ENCODE results near the gene IL17RA. TPM values are rescaled to one million over a fixed set of nuclear protein-coding genes. Genes with fewer than 3 reads are reported as not detected.

The IL17RA gene
- total and polyA plus RNA-seq, 8 donors: 3.2 to 19.1 (median 8.7) TPM

- Histone ChIP-seq H3K36me3 (no peaks in the 10 kb centered on the region), H3K27me3 (peaks cover 0 to 6% (median 0%) of the 10 kb centered on the region in 3 donors), H3K4me1 (peaks cover 9 to 44% (median 31%) of the 10 kb centered on the region in 4 donors), H3K4me3 (no peak overlapping the region), H3K27ac (peak overlapping the region in 3 of 5 donors; percentile 10 to 79 (median 75)), H3K9me3 (no peaks in the 10 kb centered on the region)
- 29 to 52% (median 42%) methylated on average over 7 of the region's 7 CpGs for WGBS, 5 donors
- peak in 1 of 2 donors; percentile 47 for DNase-seq
- TF ChIP-seq POLR2AphosphoS5 (IDR thresholded peaks at IDR 0.05): no peak
- TF ChIP-seq CTCF (IDR thresholded peaks at IDR 0.05): no peak
- no peak for TF ChIP-seq POLR2A (IDR thresholded peaks at IDR 0.05)
- no peak for TF ChIP-seq EP300 (IDR thresholded peaks at IDR 0.05)
- intact Hi-C loops (cut with DNase I; ENCODE audit: low total_unique reads): no loop called here
Measured at GRCh38 chr22:17065433-17065832, 19.4 kb upstream of the IL17RA start.

DNA sequence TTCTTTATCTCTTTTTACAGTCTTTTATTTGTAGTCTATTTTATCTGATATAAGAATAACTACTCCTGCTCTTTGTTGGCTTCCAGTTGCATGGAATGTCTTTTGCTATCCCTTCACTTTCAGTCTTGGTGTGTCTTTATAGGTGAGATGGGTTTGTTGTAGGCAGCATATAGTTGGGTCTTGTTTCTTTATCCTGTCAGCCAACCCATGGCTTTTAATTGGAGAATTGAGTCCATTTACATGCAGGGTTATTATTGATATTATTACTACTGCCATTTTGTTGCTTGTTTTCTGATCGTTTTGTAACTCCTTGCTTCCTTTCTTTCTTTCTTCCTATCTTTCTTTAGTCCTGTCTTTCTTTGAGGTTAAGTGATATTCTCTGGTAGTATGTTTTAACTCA is 11.9 kb upstream of the IL17RA start:
- intact Hi-C loops (cut with DNase I; ENCODE audit: low total_unique reads): no loop called here
- TF ChIP-seq POLR2A (IDR thresholded peaks at IDR 0.05) (no peak), CTCF (IDR thresholded peaks at IDR 0.05) (no peak)
- no peaks in the 10 kb centered on the region for H3K27me3 ChIP-seq
- H3K9me3 ChIP-seq: no peaks in the 10 kb centered on the region
- no peak for DNase-seq
- 76 to 87% (median 77%) methylated on average over 1 of the region's 1 CpG for WGBS, 5 donors
- no peak overlapping the region for H3K27ac ChIP-seq
- H3K36me3 ChIP-seq: no peaks in the 10 kb centered on the region
- peaks cover 0 to 19% (median 7%) of the 10 kb centered on the region in 4 donors for H3K4me1 ChIP-seq
- H3K4me3 ChIP-seq: no peak overlapping the region

- H3K9me3 ChIP-seq: no peaks in the 10 kb centered on the region
- TF ChIP-seq POLR2AphosphoS5 (IDR thresholded peaks at IDR 0.05) (no peak), POLR2A (IDR thresholded peaks at IDR 0.05) (no peak), CTCF (IDR thresholded peaks at IDR 0.05) (no peak), EP300 (IDR thresholded peaks at IDR 0.05) (no peak)
- no peaks in the 10 kb centered on the region for H3K27me3 ChIP-seq
- DNase-seq: no peak
- peaks cover 0 to 12% (median 0%) of the 10 kb centered on the region in 4 donors for H3K4me1 ChIP-seq
- intact Hi-C loops (cut with DNase I; ENCODE audit: low total_unique reads): no loop called here
- no peak overlapping the region for H3K4me3 ChIP-seq
- no peaks in the 10 kb centered on the region for H3K36me3 ChIP-seq
- H3K27ac ChIP-seq: no peak overlapping the region
Measured at GRCh38 chr22:17074648-17075002, 10.2 kb upstream of the IL17RA start.

DNA sequence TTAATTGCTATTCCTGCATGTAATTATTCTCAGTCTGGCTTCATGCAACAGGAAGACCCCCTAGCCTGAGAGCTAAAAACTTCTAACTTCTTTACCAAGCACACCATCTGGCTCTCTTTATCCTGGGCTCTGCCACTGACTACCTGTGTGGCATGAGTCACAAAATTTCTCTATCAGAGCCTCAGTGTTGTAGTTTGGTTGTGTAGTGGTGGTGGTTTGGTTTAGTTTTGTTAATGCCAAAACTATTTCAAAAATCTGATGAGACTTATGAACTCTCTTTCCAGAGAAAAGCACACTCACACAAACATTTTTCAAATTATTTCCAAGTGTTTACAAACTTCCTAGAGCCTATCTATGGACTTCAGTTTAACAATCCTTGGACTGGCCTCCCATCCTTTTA is 7.5 kb upstream of the IL17RA start:
- Histone ChIP-seq H3K36me3 (no peaks in the 10 kb centered on the region), H3K9me3 (no peaks in the 10 kb centered on the region), H3K27ac (no peak overlapping the region), H3K4me1 (peaks cover 0 to 12% (median 0%) of the 10 kb centered on the region in 4 donors), H3K4me3 (no peak overlapping the region), H3K27me3 (no peaks in the 10 kb centered on the region)
- DNase-seq: no peak
- intact Hi-C loops (cut with DNase I; ENCODE audit: low total_unique reads): no loop called here
- TF ChIP-seq POLR2AphosphoS5 (IDR thresholded peaks at IDR 0.05) (no peak), CTCF (IDR thresholded peaks at IDR 0.05) (no peak), EP300 (IDR thresholded peaks at IDR 0.05) (no peak), POLR2A (IDR thresholded peaks at IDR 0.05) (no peak)
